Measurements from ENCODE around the gene SLC5A10. TPM values are rescaled to one million over a fixed set of nuclear protein-coding genes. Genes with fewer than 3 reads are reported as not detected.

The SLC5A10 gene
- polyA plus RNA-seq, 1 donor (not counting 4 experiments of a cell fraction or from before 2014, with no cell fraction given): not detected

DNA sequence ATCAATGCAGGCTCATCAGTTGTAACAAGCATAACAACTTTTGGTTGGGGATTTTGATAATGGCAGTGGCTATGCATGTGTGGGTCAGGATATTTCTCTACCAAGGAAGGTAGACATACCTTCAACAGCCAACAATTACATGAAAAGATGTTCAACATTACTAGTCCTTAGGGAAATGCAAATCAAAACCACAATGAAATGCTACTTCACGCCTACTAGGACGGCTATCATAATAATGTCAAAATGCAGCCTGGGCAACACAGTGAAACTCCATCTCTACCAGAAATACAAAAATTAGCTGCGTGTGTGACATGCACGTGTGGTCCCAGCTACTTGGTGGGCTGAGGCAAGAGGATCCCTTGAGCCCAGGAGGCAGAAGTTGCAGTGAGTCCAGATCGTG, 7.3 kb upstream of the SLC5A10 start:
- no peak for FAIRE-seq
- dilution Hi-C loops (cut with MboI; ENCODE audit: extremely low pct_ligation_motif_present, low sequenced_read_pairs): no loop called here
- Histone ChIP-seq H3K4me2 (ENCODE audit: control insufficient read depth, extremely low read depth, insufficient read depth, low read depth, low read length) (no peak overlapping the region), H3K4me3 (ENCODE audit: control insufficient read depth in 2 of 3, extremely low read depth in 1 of 3, insufficient read depth in 2 of 3, low read depth in 1 of 3, low read length in 3 of 3) (no peak overlapping the region), H3K27ac (ENCODE audit: control insufficient read depth, insufficient read depth, low read length) (no peak overlapping the region), H3K79me2 (ENCODE audit: control insufficient read depth, insufficient read depth, low read length) (no peaks in the 10 kb centered on the region), H3K9me3 (ENCODE audit: control insufficient read depth, low read depth, low read length) (no peaks in the 10 kb centered on the region), H3K36me3 (ENCODE audit: control insufficient read depth in 2 of 2, extremely low read depth in 1 of 2, insufficient read depth in 2 of 2, low read length in 2 of 2) (no peaks in the 10 kb centered on the region), H4K20me1 (ENCODE audit: control insufficient read depth, extremely low read depth, insufficient read depth, low read length) (no peaks in the 10 kb centered on the region), H2AFZ (ENCODE audit: control insufficient read depth, low read length) (no peak overlapping the region), H3K4me1 (ENCODE audit: control insufficient read depth, extremely low read depth, insufficient read depth, low read length) (peaks cover 7% of the 10 kb centered on the region), H3K9me1 (ENCODE audit: control insufficient read depth, extremely low read depth, insufficient read depth, low read length) (no peaks in the 10 kb centered on the region), H3K27me3 (ENCODE audit: control insufficient read depth, extremely low read depth, insufficient read depth, low read length) (peaks cover 15% of the 10 kb centered on the region), H3K9ac (ENCODE audit: control insufficient read depth, extremely low read depth, insufficient read depth, low read length) (no peak overlapping the region)
- DNase-seq (ENCODE audit: low read depth, low spot score): no peak
- TF ChIP-seq, protein P1, sequence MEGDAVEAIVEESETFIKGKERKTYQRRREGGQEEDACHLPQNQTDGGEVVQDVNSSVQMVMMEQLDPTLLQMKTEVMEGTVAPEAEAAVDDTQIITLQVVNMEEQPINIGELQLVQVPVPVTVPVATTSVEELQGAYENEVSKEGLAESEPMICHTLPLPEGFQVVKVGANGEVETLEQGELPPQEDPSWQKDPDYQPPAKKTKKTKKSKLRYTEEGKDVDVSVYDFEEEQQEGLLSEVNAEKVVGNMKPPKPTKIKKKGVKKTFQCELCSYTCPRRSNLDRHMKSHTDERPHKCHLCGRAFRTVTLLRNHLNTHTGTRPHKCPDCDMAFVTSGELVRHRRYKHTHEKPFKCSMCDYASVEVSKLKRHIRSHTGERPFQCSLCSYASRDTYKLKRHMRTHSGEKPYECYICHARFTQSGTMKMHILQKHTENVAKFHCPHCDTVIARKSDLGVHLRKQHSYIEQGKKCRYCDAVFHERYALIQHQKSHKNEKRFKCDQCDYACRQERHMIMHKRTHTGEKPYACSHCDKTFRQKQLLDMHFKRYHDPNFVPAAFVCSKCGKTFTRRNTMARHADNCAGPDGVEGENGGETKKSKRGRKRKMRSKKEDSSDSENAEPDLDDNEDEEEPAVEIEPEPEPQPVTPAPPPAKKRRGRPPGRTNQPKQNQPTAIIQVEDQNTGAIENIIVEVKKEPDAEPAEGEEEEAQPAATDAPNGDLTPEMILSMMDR (optimal IDR thresholded peaks at IDR 0.05 in 1 of 3, IDR thresholded peaks at IDR 0.05 in 1 of 3, conservative IDR thresholded peaks at IDR 0.05 in 1 of 3; ENCODE audit: extremely low read depth in 1 of 3, insufficient read depth in 2 of 3, low read length in 3 of 3): no peak
- no peak for TF ChIP-seq EZH2 (IDR thresholded peaks at IDR 0.05; ENCODE audit: low read length)

- dilution Hi-C loops (cut with MboI; ENCODE audit: extremely low pct_ligation_motif_present, low sequenced_read_pairs): no loop called here
- no peak overlapping the region for H3K4me3 ChIP-seq (ENCODE audit: control insufficient read depth in 2 of 3, extremely low read depth in 1 of 3, insufficient read depth in 2 of 3, low read depth in 1 of 3, low read length in 3 of 3)
- no peaks in the 10 kb centered on the region for H3K9me1 ChIP-seq (ENCODE audit: control insufficient read depth, extremely low read depth, insufficient read depth, low read length)
- H3K4me2 ChIP-seq (ENCODE audit: control insufficient read depth, extremely low read depth, insufficient read depth, low read depth, low read length): no peak overlapping the region
- no peak for DNase-seq (ENCODE audit: low read depth, low spot score)
- no peaks in the 10 kb centered on the region for H3K9me3 ChIP-seq (ENCODE audit: control insufficient read depth, low read depth, low read length)
- no peak overlapping the region for H3K27ac ChIP-seq (ENCODE audit: control insufficient read depth, insufficient read depth, low read length)
- no peaks in the 10 kb centered on the region for H3K79me2 ChIP-seq (ENCODE audit: control insufficient read depth, insufficient read depth, low read length)
- H2AFZ ChIP-seq (ENCODE audit: control insufficient read depth, low read length): no peak overlapping the region
- TF ChIP-seq, protein P1 (optimal IDR thresholded peaks at IDR 0.05 in 1 of 3, IDR thresholded peaks at IDR 0.05 in 1 of 3, conservative IDR thresholded peaks at IDR 0.05 in 1 of 3; ENCODE audit: extremely low read depth in 1 of 3, insufficient read depth in 2 of 3, low read length in 3 of 3): no peak
- no peak for TF ChIP-seq EZH2 (IDR thresholded peaks at IDR 0.05; ENCODE audit: low read length)
- H4K20me1 ChIP-seq (ENCODE audit: control insufficient read depth, extremely low read depth, insufficient read depth, low read length): no peaks in the 10 kb centered on the region
- H3K9ac ChIP-seq (ENCODE audit: control insufficient read depth, extremely low read depth, insufficient read depth, low read length): no peak overlapping the region
- H3K4me1 ChIP-seq (ENCODE audit: control insufficient read depth, extremely low read depth, insufficient read depth, low read length): peaks cover 10% of the 10 kb centered on the region
- peaks cover 19% of the 10 kb centered on the region for H3K27me3 ChIP-seq (ENCODE audit: control insufficient read depth, extremely low read depth, insufficient read depth, low read length)
- H3K36me3 ChIP-seq (ENCODE audit: control insufficient read depth in 2 of 2, extremely low read depth in 1 of 2, insufficient read depth in 2 of 2, low read length in 2 of 2): no peaks in the 10 kb centered on the region
- FAIRE-seq: peak; percentile 65
Measured at GRCh38 chr17:18946536-18946935, 5.4 kb upstream of the SLC5A10 start.

Data from keratinocyte (primary cell).